T-helper 1 cell treated with Interleukin-12 subunit alpha and Interleukin-12 subunit beta and Interleukin-4 antibody, amounts not matched to agents 30 ng/mL and 1 ng/mL, for 36 hours (primary cell): ENCODE data around the gene PRODH2. TPM values are rescaled to one million over a fixed set of nuclear protein-coding genes. Genes with fewer than 3 reads are reported as not detected.
"Not testable (repeated sequence)": the region's sequence is repeated elsewhere in the genome, so short reads cannot be mapped to it uniquely, and the experiment has no call there.

Source experiments
- intact Hi-C: fragments of 100-400 bp; cut with micrococcal nuclease; formaldehyde crosslinking; loops from one replicate; pipeline ENCODE4 v1.15.1; 2024
- total RNA-seq: library from RNA; stranded (reverse); gene quantifications from 2 replicates; pipeline ENCODE4 v1.2.3, GENCODE V29; 2022

PRODH2 gene
- total RNA-seq, 1 donor from 2014 or later, result not detected

DNA sequence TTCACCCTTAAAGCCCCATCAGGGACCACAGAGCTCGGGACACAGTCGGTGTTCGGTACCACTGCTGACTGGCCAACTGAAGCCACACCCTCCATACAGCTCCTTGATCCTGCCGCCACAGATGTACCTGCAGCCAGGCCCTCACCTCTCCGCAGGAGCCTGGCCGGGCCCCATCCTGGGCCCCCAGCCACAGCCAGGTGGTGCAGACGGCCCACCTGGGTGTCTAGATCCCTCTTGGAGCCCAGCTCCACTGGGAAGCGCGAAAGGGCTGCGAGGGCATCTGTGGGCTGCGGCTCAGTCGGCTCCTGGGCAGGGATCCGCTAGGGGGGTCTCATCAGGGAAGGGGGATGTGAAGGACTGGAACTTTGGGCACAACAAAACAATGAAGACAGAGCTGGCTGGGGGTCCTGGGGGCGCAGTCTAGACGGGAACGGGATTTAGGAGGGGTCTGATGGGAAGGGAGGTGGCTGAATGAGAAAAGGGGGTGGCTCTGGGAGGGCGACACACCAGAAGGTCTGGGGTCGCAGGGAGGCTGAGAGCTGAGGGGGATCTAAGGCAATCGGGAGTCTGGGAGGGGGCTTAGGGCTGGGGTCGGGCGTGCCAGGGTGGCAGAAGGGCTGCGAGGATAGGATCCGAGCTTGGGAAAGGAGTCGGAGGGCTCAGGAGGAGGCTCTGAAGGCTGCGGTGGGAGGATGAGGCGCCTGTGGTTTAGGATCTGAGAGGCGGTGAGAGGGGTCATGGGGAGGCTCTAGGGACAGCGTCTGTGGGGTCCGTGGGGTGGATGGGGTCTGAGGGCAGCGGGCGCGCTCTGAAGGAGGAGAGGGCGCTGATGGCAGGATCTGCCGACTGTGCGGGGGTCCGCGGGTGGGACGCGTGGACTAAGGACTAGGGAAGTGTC, 15.8 kb downstream of the PRODH2 start:
- intact Hi-C loops, result no loop called here

DNA sequence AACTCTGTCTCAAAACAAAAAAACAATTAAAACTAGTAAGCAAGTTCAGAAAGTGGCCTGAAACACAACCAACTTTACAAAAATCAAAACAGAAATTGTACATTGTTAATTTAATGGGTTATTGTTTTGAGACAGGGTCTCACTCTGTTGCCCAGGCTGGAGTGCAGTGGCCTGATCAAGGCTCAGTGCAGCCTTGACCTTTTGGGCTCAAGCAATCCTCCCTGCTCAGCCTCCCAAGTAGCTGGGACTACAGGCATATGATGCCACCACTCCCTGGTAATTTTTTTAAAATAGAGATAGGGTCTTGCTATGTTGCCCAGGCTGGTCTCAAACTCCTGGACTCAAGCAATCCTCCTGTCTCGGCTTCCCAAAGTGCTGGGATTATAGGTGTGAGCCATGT, 17.1 kb downstream of the PRODH2 start:
- intact Hi-C loops, result not testable (repeated sequence)

DNA sequence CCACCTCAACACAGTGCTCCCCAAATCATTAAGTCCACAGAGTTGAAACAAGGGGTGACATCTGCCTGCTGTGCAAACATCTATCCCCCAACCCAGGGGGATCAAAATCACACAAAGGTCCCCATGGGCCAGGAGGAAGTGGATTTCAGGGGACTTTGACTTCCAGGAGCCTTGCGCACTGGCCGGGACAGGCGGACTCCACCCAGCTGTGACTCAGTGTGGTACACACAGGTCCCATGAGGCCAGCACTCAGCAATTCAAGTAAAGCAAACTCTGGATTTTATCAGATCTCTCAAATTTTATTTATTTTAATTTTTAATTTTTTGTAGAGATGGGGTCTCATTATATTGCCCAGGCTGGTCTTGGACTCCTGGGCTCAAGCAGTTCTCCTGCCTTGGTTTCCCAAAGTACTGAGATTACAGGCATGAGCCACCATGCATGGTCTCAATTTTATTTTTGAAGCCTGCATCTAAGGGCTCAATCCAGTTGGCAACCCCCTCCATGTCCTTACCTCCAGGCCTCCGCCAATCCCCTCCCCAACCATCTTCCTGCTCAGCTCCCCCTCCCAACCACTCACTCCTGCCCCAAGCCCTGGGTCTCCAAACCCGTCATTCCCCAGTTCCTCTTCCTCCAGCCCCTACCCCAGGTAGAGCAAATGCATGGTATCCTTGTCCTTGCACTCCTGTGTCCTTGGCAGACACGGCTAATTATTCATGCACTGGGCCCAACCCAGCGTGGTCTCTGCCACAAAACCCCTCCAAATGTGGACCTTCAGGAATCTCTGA, 19.1 kb downstream of the PRODH2 start:
- intact Hi-C loops, result no loop called here

DNA sequence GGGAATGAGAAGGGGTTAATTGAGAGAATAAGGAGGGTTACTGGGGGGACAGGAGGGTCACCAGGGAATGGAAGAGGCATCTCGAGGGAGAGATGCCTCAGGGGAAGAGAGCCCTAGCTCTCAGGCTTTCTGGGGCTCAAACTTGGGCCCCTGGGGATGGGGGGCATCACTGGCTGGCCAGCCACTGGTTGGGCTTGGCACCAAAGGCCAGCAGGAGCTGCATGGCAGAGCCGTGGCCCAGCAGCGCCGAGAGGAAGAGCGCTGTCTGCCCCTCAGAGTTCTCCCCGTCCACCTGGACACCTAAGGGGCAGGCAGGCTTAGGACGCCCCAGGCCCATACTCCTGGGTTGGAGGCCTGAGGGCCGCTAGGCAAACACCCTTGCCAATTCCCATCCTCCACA, 19.8 kb downstream of the PRODH2 start:
- intact Hi-C loops, result no loop called here

DNA sequence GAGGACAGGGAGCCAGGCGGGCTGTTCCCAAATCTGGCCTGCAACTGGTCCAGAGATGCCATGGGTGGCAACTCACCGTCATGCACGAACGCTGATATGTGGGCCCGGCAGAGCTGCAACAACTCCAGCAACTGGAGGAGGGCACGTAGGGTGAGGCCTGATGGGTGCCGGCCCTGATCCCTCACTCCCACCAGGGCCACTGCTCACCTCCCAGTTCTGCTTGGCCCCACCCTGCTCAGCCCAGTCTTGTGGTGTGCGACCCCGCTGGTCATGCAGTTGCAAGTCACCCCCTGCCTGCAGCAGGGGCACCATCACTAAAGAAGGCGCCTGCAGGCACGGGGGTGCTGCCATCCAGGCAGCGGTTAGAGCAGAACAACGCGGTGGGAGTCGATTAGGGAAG, 20.3 kb downstream of the PRODH2 start:
- intact Hi-C loops, result no loop called here

DNA sequence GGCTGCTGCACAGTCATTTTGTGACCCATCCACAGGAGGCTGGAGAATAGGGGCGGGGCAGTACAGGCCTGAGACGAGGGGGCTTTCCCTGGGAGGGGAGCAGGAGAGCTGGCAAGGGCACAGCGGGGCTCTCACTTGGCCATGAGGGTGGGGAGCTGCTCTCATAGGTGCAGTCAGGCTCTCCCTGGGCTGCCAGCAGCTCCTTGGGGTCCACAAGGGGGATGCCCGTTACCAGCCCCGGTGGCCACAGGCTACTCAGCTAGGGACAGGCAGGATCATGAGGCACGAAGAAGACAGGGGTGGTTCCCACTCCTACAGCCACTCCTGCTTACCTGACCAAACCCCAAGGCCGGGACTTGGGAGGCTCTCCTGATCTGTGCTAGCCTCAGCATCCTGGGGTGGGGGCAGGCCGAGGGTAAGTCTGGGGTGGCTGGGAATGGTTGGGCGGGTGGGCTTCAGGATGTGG, 20.8 kb downstream of the PRODH2 start:
- intact Hi-C loops, result no loop called here

DNA sequence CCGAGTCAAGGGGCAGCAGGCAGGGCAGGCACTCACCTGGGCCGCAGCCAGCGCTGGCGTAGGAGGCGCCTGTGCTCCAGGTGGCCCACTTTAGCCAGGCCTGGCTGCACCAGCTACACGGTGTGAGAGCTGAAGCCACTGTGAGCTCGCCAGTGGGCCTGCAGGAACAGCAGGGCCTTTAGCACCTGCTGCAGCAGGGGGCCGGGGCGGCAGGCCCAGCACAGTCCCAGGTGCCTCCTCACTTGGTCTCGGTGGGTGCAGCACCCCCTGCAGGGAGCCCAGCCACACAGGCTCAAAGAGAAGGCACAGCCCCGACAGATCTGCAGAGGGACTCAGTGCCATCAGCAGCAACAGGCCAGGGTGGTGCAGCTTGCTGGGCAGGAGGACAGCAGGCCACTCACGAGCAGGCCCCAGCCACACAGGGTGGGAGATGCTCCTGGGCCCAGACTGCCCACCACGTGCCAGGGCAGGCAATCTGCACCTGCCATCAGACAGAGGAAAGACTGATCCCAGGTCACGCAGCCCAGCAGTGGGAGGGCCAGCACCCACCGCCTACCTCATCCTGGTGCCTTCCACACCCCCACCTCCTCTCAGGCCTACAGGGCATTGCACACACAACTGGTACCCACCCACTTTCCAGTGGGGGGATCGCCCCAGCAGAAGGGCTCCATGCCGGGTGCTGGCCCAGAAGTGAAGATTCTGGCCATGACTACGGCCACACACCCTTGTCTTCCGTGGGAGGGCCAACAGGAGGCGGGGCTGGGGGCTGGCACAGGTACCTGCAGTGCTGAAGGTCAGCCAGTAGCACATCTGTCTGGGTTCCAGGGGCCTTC, 21.4 kb downstream of the PRODH2 start:
- intact Hi-C loops, result no loop called here

DNA sequence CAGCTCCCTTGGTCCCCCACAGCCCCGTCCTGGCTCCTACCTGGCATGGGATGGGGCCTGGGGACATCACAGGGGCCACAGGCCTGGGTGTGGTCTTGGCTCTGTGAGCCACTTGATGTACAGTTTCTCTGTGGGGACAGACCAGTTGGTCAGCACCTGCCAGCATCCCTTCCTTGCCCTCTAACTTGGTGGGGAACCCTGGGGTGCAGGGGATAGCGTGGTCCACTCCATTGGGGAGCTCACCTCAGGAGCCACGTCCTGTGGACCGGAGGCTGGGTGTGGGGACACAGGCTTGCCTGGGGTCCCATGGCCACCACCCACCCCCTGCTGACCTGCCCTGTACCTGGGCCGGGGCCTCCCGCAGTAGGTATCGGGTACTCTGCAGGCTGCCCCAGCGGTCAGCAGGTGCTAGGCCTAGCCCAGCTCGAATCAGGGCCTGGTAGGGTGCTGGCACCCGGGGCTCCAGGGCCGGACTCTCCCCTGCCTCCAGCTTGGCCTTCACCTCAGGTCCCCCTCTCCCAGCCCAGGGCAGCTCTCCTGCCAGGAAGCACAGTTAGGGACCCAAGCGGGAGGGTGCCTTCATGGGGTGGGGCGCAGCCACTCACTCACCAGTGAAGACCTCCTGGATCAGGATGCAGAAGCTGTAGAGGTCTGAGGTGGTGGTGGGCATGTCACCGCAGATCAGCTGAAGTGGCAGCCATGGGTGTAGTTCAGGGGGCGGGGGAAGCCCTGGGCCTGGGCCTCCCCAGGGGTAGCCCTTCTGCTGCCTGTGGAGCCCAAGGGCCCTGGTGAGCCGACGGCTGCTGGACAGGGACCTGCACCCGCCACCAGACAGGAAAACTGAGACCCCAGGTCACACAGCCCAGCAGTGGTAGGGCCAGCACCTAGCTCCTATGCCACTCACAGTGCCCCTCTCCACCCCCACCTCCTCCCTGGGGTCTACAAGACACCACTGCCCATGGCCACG, 22.4 kb downstream of the PRODH2 start:
- intact Hi-C loops, result no loop called here

DNA sequence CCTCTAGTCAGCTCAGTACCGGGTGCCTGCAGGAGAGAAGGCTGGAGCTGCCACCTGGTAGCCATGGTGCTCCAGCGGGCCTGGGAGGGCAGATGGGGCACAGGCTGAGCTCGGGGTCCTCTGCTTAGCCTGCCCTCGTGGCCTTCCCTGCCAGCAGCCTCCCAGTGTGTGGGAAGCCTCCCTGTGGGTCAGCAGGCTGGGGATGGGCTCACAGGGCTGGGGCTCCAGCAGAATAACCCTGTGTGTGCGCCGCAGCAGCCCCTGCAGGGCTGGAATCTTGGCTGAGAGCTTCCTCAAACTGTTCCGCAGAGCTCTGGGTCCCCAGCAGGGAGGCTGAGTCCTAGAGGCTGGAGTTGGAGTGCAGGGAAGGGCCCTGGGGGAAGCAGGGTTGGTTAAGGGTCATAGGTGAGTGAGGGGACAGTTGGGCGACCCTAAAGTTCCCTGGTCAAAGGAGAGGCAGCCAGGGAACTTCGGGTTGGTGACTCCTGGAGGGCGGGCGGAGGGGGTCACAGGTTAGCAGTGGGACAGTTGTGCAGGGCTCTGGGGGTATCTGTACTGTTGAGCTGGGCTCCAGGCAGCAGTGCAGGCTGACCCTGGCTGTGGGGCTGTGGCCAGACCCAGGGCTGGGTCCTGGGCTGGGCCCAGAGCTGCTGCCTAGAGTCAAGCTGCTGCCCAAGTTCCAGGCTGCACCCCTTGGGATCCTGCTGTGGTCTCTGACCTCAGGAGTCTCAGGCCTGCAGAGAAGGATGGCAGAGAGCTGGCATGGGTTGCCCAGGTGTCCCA, 23.3 kb downstream of the PRODH2 start:
- intact Hi-C loops, result no loop called here

DNA sequence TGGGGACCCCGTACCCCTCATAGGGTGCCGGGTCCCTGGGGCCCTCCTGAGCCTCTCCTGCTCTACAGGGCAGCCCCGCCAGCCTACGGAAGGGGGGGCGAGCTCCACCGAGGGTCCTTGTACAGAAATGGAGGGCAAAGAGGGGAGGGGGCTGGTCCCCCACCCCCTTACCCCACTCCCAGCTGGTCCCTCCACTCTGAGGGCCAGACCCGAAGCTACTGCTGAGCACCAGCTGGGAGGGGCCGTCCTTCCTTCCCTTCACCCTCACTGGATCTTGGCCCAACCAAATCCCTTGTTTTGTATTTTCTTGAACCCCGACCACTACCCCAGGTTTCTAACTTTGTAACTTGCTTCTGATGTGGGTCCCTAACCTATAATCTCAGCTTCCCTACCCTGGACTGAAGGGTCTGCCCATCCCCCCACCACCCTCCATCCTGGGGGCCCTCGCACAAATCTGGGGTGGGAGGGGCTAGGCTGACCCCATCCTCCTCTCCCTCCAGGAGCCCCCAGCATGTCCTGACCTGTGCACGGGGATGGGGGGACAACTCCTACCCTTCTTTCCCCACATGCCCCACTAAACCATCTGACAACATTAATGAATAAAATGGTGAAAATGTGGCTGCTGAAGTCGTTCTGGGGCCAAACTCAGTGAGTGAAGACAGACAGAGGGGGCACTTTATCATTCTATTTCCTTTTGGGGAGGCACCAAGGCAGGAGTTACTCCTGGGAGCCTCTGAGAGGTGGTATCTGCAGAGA, 24.3 kb downstream of the PRODH2 start:
- intact Hi-C loops, result no loop called here

DNA sequence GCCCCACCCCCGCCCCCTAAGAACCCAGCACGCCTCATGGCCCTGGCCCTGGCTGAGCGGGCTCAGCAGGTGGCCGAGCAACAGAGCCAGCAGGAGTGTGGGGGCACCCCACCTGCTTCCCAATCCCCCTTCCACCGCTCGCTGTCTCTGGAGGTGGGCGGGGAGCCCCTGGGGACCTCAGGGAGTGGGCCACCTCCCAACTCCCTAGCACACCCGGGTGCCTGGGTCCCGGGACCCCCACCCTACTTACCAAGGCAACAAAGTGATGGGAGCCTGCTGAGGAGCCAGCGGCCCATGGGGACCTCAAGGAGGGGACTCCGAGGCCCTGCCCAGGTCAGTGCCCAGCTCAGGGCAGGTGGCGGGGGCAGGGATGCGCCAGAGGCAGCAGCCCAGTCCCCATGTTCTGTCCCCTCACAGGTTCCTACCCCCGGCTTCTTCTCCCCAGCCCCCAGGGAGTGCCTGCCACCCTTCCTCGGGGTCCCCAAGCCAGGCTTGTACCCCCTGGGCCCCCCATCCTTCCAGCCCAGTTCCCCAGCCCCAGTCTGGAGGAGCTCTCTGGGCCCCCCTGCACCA, 25.3 kb downstream of the PRODH2 start:
- intact Hi-C loops, result no loop called here

DNA sequence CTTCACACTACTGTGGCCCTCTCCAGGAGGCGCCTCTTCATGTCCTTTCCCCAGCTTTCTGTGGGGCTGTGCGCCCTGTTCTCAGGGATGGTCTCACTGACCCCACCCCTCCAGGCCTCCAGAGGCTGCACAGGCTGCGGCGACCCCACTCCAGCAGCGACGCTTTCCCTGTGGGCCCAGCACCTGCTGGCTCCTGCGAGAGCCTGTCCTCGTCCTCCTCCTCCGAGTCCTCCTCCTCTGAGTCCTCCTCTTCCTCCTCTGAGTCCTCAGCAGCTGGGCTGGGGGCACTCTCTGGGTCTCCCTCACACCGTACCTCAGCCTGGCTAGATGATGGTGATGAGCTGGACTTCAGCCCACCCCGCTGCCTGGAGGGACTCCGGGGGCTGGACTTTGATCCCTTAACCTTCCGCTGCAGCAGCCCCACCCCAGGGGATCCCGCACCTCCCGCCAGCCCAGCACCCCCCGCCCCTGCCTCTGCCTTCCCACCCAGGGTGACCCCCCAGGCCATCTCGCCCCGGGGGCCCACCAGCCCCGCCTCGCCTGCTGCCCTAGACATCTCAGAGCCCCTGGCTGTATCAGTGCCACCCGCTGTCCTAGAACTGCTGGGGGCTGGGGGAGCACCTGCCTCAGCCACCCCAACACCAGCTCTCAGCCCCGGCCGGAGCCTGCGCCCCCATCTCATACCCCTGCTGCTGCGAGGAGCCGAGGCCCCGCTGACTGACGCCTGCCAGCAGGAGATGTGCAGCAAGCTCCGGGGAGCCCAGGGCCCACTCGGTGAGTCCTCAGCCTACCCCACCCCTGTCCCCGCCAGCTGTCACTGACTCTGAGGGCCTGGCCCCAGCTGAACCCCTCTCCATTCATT, 26.1 kb downstream of the PRODH2 start:
- intact Hi-C loops, result no loop called here

DNA sequence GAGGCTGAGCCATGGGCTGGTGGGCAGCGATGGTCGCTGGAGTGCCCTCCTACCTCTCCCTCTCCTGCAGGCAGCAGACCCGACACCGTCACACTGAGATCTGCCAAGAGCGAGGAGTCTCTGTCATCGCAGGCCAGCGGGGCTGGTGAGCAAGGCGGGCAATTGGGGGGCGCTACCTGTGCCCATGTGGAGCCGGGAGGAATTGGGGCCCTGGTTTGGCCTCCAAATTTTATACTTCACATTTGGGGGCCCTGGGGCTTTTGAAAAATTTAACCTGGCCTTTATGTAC, 27.4 kb downstream of the PRODH2 start:
- intact Hi-C loops, result no loop called here

DNA sequence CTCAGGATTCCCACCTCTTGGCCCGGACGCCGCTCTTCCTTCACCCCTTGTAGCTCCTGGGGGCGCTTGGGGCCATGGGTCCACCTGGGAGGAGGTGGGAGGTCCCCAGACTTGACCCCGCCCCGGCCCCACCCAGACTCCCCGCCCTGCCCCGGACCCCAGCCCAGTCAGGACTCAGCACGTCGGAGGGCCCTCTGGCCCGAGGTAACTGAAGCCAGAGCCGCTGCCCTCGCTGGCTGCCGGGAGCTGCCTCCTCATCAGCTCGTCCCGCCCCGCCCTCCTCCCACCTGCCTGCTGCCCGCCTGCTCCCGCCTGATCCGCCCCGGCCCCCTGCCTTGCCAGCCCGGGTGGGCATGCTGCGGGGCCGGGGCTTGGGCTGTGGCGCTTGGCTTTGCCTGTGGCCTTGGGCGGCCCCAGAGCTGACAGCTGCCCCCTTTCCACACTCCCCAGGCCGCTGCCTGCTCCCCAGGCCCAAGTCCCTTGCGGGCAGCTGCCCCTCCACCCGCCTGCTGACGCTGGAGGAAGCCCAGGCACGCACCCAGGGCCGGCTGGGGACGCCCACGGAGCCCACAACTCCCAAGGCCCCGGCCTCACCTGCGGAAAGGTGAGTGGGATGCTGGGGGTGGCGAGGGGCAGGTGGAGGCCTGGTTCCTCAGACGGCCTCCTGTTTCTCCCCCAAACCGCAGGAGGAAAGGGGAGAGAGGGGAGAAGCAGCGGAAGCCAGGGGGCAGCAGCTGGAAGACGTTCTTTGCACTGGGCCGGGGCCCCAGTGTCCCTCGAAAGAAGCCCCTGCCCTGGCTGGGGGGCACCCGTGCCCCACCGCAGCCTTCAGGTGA, 27.9 kb downstream of the PRODH2 start:
- intact Hi-C loops, result no loop called here

DNA sequence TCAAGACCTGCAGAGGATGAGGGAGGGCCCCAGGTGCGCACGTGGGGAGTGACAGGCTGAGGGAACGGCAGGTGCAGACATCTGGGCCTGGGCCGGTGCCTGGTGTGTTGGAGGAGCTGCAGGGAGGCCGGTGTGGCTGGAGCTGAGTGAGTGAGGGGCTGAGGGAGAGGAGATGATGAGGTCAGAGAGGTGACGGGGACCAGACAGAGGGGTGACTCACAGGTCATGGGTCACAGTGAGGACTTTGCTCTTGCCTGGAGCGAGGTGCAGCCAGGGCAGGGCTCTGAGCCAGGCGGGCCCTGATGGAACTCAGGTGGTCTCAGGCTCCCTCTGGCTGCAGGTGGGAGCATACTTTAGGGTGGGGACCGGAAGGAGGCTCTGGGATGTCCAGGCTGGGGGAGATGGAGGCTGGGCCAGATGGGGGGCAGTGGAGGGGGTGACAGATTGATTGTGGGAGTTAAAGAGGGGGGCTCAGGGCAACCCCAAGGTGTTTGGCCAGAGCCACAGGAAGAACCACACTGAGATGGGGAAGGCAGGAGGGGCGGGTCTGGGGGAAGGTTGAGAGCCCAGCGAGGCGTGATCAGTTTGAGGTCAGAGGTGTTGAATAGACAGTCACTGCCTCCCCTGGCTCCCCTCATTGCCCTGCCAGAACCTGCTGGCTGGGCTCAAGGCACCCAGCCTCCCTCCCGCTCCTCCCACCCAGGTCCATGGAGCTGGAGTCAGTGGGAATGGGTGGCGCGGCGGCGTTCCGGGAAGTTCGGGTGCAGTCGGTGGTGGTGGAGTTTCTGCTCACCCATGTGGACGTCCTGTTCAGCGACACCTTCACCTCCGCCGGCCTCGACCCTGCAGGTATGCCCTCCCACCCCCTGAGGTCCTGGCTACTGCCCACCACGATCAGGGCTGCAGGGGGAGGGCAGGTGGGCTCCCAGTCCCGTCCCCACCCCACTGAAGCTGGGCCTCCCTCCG, 28.9 kb downstream of the PRODH2 start:
- intact Hi-C loops, result no loop called here

DNA sequence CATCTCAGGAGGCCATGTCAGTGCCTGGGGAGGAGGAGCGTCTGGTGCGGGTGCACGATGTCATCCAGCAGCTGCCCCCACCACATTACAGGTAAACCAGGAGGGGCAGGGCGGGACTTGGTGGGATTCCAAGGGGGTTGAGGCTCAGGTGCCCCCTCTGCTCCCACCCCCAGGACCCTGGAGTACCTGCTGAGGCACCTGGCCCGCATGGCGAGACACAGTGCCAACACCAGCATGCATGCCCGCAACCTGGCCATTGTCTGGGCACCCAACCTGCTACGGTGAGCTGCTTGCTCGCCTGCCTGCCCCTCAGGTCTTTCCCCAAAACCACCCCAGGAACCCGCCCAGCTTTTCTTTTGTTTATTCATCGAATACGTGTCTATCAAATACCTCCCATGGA, 30.1 kb downstream of the PRODH2 start:
- intact Hi-C loops, result no loop called here
